ENCODE results near the gene POLR2H. TPM values are rescaled to one million over a fixed set of nuclear protein-coding genes. Genes with fewer than 3 reads are reported as not detected.

POLR2H gene
- total and polyA plus RNA-seq, 9 donors = 47.3 to 86.9 (median 60.6) TPM

DNA sequence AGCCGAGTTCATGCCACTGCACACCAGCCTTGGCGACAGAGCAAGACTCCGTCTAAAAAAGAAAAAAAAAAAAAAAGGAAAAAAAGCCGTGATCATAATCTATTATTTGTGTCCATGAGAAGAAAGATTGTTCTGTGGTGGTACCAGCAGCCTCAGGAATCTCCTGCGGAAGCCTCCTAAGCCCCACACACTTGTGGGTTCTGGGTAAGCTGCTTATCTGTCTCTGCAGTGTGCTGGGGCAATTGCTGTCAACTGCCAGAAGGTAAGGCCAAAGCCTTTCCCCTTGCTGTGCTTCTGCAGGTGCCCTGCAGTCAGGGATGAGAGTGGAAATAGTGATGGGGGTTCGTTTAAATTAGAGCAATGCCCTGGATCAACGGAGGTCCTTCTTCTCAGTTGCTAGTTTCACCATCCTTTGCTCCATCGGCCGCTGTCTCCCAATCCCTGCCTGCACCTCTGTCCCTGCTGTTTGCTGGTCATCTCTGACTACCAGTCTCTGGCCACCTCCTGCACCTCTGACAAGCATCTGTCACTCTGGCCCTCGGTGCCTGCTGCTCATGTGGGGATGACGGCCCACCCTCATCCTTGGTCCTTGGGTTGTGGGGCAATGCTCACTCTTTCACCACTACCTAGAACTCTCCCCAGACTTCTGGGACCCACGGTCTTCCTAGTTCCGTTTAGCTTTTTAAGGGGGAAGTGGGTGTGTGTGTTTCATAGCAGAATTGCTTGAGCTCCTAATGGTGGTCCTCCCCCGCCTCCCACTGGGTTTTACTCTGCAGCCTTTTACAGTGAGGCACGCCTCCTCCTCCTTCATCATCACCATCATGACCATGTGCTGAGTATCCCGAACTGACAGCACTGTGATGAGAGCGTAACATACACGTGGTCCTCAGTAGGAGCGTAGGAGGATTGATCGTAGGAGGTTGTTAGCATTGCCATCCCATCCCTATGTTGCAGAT is 43.8 kb downstream of the POLR2H start:
- TF ChIP-seq POLR2A (IDR thresholded peaks at IDR 0.05) = no peak
- no peak for TF ChIP-seq CTCF (IDR thresholded peaks at IDR 0.05)
- no peak for TF ChIP-seq EP300 (IDR thresholded peaks at IDR 0.05)
- Histone ChIP-seq H3K4me3 (no peak overlapping the region), H3K27ac (no peak overlapping the region), H3K36me3 (no peaks in the 10 kb centered on the region), H3K4me1 (ENCODE audit: insufficient read depth) (no peaks in the 10 kb centered on the region), H3K27me3 (no peaks in the 10 kb centered on the region), H3K9me3 (no peaks in the 10 kb centered on the region)
- 72 to 76% (median 72%) methylated on average over 20 of the region's 20 CpGs for WGBS, 3 donors
- no peak for DNase-seq
- intact Hi-C loops (cut with DNase I) = no loop called here

GRCh38 chr3:184409331-184409926 is 47.9 kb downstream of the POLR2H start:
- Histone ChIP-seq H3K36me3 (no peaks in the 10 kb centered on the region), H3K27me3 (no peaks in the 10 kb centered on the region), H3K4me1 (ENCODE audit: insufficient read depth) (no peaks in the 10 kb centered on the region), H3K9me3 (no peaks in the 10 kb centered on the region), H3K27ac (no peak overlapping the region), H3K4me3 (no peak overlapping the region)
- DNase-seq = no peak
- intact Hi-C loops (cut with DNase I) = no loop called here
- TF ChIP-seq EP300 (IDR thresholded peaks at IDR 0.05) (no peak), POLR2A (IDR thresholded peaks at IDR 0.05) (no peak), CTCF (IDR thresholded peaks at IDR 0.05) (no peak)
- 78 to 82% (median 81%) methylated on average over 8 of the region's 8 CpGs for WGBS, 3 donors

GRCh38 chr3:184409946-184410500 is 48.5 kb downstream of the POLR2H start:
- Histone ChIP-seq H3K4me3 (no peak overlapping the region), H3K27me3 (no peaks in the 10 kb centered on the region), H3K4me1 (ENCODE audit: insufficient read depth) (no peaks in the 10 kb centered on the region), H3K9me3 (no peaks in the 10 kb centered on the region), H3K36me3 (no peaks in the 10 kb centered on the region), H3K27ac (no peak overlapping the region)
- TF ChIP-seq EP300 (IDR thresholded peaks at IDR 0.05) (no peak), POLR2A (IDR thresholded peaks at IDR 0.05) (no peak), CTCF (IDR thresholded peaks at IDR 0.05) (no peak)
- DNase-seq = no peak
- 82 to 96% (median 94%) methylated on average over 11 to 12 of the region's 12 CpGs for WGBS, 3 donors
- intact Hi-C loops (cut with DNase I) = loop anchor here in 2 of 4 donors (10.0 kb wide), 2 partner anchors 105 to 135 kb away; no protein-coding TSS in a partner anchor

GRCh38 chr3:184414418-184415202 is 53.1 kb downstream of the POLR2H start:
- 80 to 87% (median 83%) methylated on average over 16 of the region's 16 CpGs for WGBS, 3 donors
- intact Hi-C loops (cut with DNase I) = loop anchor here in 2 of 4 donors (5.0 to 10.0 kb wide), 4 partner anchors 42 to 130 kb away; no protein-coding TSS in a partner anchor

More at GRCh38 chr3:184414418-184415202, 53.1 kb downstream of the POLR2H start:
- Histone ChIP-seq H3K27ac (no peak overlapping the region), H3K4me1 (ENCODE audit: insufficient read depth) (peaks cover 3% of the 10 kb centered on the region), H3K4me3 (no peak overlapping the region), H3K27me3 (no peaks in the 10 kb centered on the region), H3K36me3 (no peaks in the 10 kb centered on the region), H3K9me3 (no peaks in the 10 kb centered on the region)
- TF ChIP-seq CTCF (IDR thresholded peaks at IDR 0.05) = no peak
- no peak for TF ChIP-seq EP300 (IDR thresholded peaks at IDR 0.05)
- no peak for TF ChIP-seq POLR2A (IDR thresholded peaks at IDR 0.05)
- DNase-seq = no peak

All from ovary (tissue), 9 donors.